GM23338 (cell line): ENCODE results near the gene VEPH1. TPM values are rescaled to one million over a fixed set of nuclear protein-coding genes. Genes with fewer than 3 reads are reported as not detected.

Source experiments
- ATAC-seq: fragments of 200-7000 bp; cut with Tn5 transposase; 3 replicates; pipeline ENCODE4 v1.9.1; 2020
- DNase-seq: peaks from one replicate; pipeline ENCODE4 v3.0.0-alpha.2; 2015; ENCODE audit warnings: low spot score
- H2AFZ ChIP-seq: fragments of 200-600 bp; sonication (generic); 2 replicates; pipeline ENCODE4 v1.8.0; 2016; ENCODE audit warnings: antibody characterized with exemption, mild to moderate bottlenecking, moderate library complexity
- H3F3A ChIP-seq: fragments of 200-600 bp; sonication (generic); replicated peaks from 2 replicates; pipeline ENCODE4 v1.8.0; 2017; ENCODE audit warnings: antibody characterized with exemption, mixed run types, low read depth
- H3K27ac ChIP-seq: fragments of 200-600 bp; sonication (generic); 2 replicates; pipeline ENCODE4 v1.6.1; 2016; ENCODE audit warnings: low read depth
- H3K27me3 ChIP-seq: fragments of 200-600 bp; sonication (generic); 2 replicates; pipeline ENCODE4 v1.8.0; 2016; ENCODE audit warnings: mild to moderate bottlenecking, mixed run types, moderate library complexity; ENCODE audit not compliant: insufficient read depth
- H3K36me3 ChIP-seq: fragments of 200-600 bp; sonication (generic); 2 replicates; pipeline ENCODE4 v1.8.0; 2016; ENCODE audit warnings: mild to moderate bottlenecking; ENCODE audit not compliant: insufficient read depth
- H3K4me1 ChIP-seq: fragments of 200-600 bp; sonication (generic); 2 replicates; pipeline ENCODE4 v1.8.0; 2016; ENCODE audit warnings: mild to moderate bottlenecking, moderate library complexity; ENCODE audit not compliant: insufficient read depth
- H3K4me2 ChIP-seq: fragments of 200-600 bp; sonication (generic); 2 replicates; pipeline ENCODE4 v1.7.1; 2017; ENCODE audit warnings: mixed run types
- H3K4me3 ChIP-seq: fragments of 200-600 bp; sonication (generic); 2 replicates; pipeline ENCODE4 v1.6.1; 2016; ENCODE audit warnings: mixed run types
- H3K79me2 ChIP-seq: fragments of 200-600 bp; sonication (generic); replicated peaks from 2 replicates; pipeline ENCODE4 v1.8.0; 2017; ENCODE audit warnings: mild to moderate bottlenecking; ENCODE audit not compliant: insufficient read depth
- H3K9me2 ChIP-seq: fragments of 200-600 bp; sonication (generic); 2 replicates; pipeline ENCODE4 v1.8.0; 2017; ENCODE audit not compliant: insufficient read depth
- H4K20me1 ChIP-seq: fragments of 200-600 bp; sonication (generic); replicated peaks from 2 replicates; pipeline ENCODE4 v1.8.0; 2017; ENCODE audit warnings: mild to moderate bottlenecking; ENCODE audit not compliant: insufficient read depth
- H3K27ac Mint-ChIP-seq: 2 replicates; pipeline ENCODE4 v1.8.0; 2020; ENCODE audit warnings: inconsistent platforms, mild to moderate bottlenecking, moderate library complexity, mixed read lengths
- H3K27me3 Mint-ChIP-seq: 3 replicates; pipeline ENCODE4 v1.8.0; 2022; ENCODE audit warnings: low read depth, mild to moderate bottlenecking, moderate library complexity, mixed read lengths, inconsistent platforms; ENCODE audit not compliant: insufficient read depth, poor library complexity
- H3K36me3 Mint-ChIP-seq: 3 replicates; pipeline ENCODE4 v1.8.0; 2021; ENCODE audit warnings: low read depth, mild to moderate bottlenecking, inconsistent platforms, moderate library complexity, mixed read lengths
- H3K4me1 Mint-ChIP-seq: 3 replicates; pipeline ENCODE4 v1.8.0; 2020; ENCODE audit warnings: mild to moderate bottlenecking, inconsistent platforms, mixed read lengths
- H3K4me3 Mint-ChIP-seq: 3 replicates; pipeline ENCODE4 v1.8.0; 2021; ENCODE audit warnings: moderate library complexity, mild to moderate bottlenecking, inconsistent platforms, mixed read lengths
- H3K9me3 Mint-ChIP-seq: 3 replicates; pipeline ENCODE4 v1.8.0; 2020; ENCODE audit warnings: moderate library complexity, mild to moderate bottlenecking, inconsistent platforms, mixed read lengths
- CREB1 ChIP-seq: fragments of 250-450 bp; sonication (Bioruptor Pico); IDR thresholded peaks from 2 replicates; pipeline ENCODE4 v1.5.0; 2020; ENCODE audit warnings: low read depth, mild to moderate bottlenecking, moderate library complexity
- EZH2 ChIP-seq: fragments of 200-600 bp; sonication (generic); IDR thresholded peaks from one replicate; pipeline ENCODE4 v1.8.0; 2017; ENCODE audit warnings: antibody characterized with exemption, mild to moderate bottlenecking, low read depth; ENCODE audit not compliant: unreplicated experiment
- JUNB ChIP-seq: IDR thresholded peaks from one replicate; pipeline ENCODE4 v1.6.1; 2016; ENCODE audit warnings: antibody characterized with exemption; ENCODE audit not compliant: unreplicated experiment
- POLR2AphosphoS5 ChIP-seq: IDR thresholded peaks from 2 replicates; pipeline ENCODE4 v1.6.1; 2016; ENCODE audit warnings: antibody characterized with exemption, low read depth
- STAT1 ChIP-seq: IDR thresholded peaks from one replicate; pipeline ENCODE4 v1.6.1; 2016; ENCODE audit warnings: antibody characterized with exemption; ENCODE audit not compliant: unreplicated experiment
- ZNF114 ChIP-seq: fragments of 250-450 bp; sonication (Bioruptor Pico); IDR thresholded peaks from 2 replicates; pipeline ENCODE4 v1.5.0; 2020; ENCODE audit warnings: mild to moderate bottlenecking, moderate library complexity
- polyA plus RNA-seq: library from polyadenylated mRNA; unstranded; fragments of >200 nt; fragmentation: Nextera tagmentation; extraction: Ambion mirVana; gene quantifications from 2 replicates; pipeline ENCODE4 v1.2.1, GENCODE V29; 2016
- total RNA-seq: library from RNA; depleted of rRNA; stranded (reverse); fragments of >200 nt; shearing (Covaris generic); gene quantifications from 2 replicates; pipeline ENCODE4 v1.2.3, GENCODE V29; 2014
- TF ChIP-seq, protein P1 (sequence below): fragments of 250-450 bp; sonication (Bioruptor Pico); IDR thresholded peaks from 2 replicates; pipeline ENCODE4 v1.5.0; 2020; ENCODE audit warnings: mild to moderate bottlenecking, moderate library complexity
- TF ChIP-seq, protein P2 (sequence below): IDR thresholded peaks from 2 replicates; pipeline ENCODE4 v1.6.1; 2016; ENCODE audit warnings: antibody characterized with exemption
- TF ChIP-seq, protein P3 (sequence below): IDR thresholded peaks from one replicate; pipeline ENCODE4 v1.6.1; 2018; ENCODE audit warnings: antibody characterized with exemption; ENCODE audit not compliant: unreplicated experiment
- TF ChIP-seq, protein P4 (sequence below), 2 experiments: fragments of 200-600 bp in 1 of 2; sonication (generic) in 1 of 2; conservative IDR thresholded peaks; 2 replicates each; pipeline versions ENCODE4 v1.5.1 to v1.6.1; 2016 to 2017; ENCODE audit warnings: antibody characterized with exemption in 2 of 2, low read depth in 2 of 2, mild to moderate bottlenecking in 2 of 2, moderate library complexity in 1 of 2

The VEPH1 gene
- total and polyA plus RNA-seq, 2 experiments from 2014 or later = 15.4 to 33.8 TPM

DNA sequence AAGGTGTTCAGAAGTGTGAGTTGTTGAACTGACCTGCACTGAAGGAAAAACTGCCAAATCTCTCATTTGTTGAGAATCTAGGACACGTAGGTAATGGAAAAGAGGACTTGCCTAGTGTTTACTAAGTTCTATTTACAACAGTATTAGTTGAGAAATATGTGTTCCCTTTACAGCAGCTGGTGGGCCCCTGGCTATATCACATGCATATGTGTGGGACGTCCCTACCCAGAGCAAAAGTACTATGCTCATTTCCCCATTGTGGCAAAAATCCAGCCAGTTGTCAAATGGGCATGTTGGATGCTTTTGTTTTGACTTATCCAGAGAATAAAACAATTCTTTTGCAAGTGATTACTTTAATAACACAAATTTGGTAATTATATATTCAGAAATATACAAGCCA lies 179.9 kb downstream of the VEPH1 start (continued):
- TF ChIP-seq, protein P1, sequence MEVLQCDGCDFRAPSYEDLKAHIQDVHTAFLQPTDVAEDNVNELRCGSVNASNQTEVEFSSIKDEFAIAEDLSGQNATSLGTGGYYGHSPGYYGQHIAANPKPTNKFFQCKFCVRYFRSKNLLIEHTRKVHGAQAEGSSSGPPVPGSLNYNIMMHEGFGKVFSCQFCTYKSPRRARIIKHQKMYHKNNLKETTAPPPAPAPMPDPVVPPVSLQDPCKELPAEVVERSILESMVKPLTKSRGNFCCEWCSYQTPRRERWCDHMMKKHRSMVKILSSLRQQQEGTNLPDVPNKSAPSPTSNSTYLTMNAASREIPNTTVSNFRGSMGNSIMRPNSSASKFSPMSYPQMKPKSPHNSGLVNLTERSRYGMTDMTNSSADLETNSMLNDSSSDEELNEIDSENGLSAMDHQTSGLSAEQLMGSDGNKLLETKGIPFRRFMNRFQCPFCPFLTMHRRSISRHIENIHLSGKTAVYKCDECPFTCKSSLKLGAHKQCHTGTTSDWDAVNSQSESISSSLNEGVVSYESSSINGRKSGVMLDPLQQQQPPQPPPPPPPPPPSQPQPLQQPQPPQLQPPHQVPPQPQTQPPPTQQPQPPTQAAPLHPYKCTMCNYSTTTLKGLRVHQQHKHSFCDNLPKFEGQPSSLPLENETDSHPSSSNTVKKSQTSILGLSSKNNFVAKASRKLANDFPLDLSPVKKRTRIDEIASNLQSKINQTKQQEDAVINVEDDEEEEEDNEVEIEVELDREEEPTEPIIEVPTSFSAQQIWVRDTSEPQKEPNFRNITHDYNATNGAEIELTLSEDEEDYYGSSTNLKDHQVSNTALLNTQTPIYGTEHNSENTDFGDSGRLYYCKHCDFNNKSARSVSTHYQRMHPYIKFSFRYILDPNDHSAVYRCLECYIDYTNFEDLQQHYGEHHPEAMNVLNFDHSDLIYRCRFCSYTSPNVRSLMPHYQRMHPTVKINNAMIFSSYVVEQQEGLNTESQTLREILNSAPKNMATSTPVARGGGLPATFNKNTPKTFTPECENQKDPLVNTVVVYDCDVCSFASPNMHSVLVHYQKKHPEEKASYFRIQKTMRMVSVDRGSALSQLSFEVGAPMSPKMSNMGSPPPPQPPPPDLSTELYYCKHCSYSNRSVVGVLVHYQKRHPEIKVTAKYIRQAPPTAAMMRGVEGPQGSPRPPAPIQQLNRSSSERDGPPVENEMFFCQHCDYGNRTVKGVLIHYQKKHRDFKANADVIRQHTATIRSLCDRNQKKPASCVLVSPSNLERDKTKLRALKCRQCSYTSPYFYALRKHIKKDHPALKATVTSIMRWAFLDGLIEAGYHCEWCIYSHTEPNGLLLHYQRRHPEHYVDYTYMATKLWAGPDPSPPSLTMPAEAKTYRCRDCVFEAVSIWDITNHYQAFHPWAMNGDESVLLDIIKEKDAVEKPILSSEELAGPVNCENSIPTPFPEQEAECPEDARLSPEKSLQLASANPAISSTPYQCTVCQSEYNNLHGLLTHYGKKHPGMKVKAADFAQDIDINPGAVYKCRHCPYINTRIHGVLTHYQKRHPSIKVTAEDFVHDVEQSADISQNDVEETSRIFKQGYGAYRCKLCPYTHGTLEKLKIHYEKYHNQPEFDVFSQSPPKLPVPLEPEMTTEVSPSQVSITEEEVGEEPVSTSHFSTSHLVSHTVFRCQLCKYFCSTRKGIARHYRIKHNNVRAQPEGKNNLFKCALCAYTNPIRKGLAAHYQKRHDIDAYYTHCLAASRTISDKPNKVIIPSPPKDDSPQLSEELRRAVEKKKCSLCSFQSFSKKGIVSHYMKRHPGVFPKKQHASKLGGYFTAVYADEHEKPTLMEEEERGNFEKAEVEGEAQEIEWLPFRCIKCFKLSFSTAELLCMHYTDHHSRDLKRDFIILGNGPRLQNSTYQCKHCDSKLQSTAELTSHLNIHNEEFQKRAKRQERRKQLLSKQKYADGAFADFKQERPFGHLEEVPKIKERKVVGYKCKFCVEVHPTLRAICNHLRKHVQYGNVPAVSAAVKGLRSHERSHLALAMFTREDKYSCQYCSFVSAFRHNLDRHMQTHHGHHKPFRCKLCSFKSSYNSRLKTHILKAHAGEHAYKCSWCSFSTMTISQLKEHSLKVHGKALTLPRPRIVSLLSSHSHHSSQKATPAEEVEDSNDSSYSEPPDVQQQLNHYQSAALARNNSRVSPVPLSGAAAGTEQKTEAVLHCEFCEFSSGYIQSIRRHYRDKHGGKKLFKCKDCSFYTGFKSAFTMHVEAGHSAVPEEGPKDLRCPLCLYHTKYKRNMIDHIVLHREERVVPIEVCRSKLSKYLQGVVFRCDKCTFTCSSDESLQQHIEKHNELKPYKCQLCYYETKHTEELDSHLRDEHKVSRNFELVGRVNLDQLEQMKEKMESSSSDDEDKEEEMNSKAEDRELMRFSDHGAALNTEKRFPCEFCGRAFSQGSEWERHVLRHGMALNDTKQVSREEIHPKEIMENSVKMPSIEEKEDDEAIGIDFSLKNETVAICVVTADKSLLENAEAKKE (CRISPR knock-in tag) = no peak
- TF ChIP-seq, protein P2, sequence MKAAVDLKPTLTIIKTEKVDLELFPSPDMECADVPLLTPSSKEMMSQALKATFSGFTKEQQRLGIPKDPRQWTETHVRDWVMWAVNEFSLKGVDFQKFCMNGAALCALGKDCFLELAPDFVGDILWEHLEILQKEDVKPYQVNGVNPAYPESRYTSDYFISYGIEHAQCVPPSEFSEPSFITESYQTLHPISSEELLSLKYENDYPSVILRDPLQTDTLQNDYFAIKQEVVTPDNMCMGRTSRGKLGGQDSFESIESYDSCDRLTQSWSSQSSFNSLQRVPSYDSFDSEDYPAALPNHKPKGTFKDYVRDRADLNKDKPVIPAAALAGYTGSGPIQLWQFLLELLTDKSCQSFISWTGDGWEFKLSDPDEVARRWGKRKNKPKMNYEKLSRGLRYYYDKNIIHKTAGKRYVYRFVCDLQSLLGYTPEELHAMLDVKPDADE = no peak
- TF ChIP-seq POLR2AphosphoS5 = no peak
- no peak for TF ChIP-seq CREB1
- TF ChIP-seq ZNF114 (CRISPR knock-in tag) = no peak

- Mint-ChIP-seq H3K27ac (no peak overlapping the region), H3K9me3 (no peaks in the 10 kb centered on the region), H3K27me3 (no peaks in the 10 kb centered on the region), H3K4me1 (peaks cover 9% of the 10 kb centered on the region), H3K36me3 (no peaks in the 10 kb centered on the region), H3K4me3 (no peak overlapping the region)
- Histone ChIP-seq H3K79me2 (no peaks in the 10 kb centered on the region), H3F3A (no peaks in the 10 kb centered on the region), H3K27me3 (no peaks in the 10 kb centered on the region), H3K4me1 (peaks cover 6% of the 10 kb centered on the region), H2AFZ (no peak overlapping the region), H3K36me3 (no peaks in the 10 kb centered on the region), H3K9me2 (no peaks in the 10 kb centered on the region), H4K20me1 (no peaks in the 10 kb centered on the region), H3K4me2 (no peak overlapping the region), H3K27ac (no peak overlapping the region), H3K4me3 (no peak overlapping the region)
- ATAC-seq (no peak), DNase-seq (no peak)
- TF ChIP-seq, protein P3, sequence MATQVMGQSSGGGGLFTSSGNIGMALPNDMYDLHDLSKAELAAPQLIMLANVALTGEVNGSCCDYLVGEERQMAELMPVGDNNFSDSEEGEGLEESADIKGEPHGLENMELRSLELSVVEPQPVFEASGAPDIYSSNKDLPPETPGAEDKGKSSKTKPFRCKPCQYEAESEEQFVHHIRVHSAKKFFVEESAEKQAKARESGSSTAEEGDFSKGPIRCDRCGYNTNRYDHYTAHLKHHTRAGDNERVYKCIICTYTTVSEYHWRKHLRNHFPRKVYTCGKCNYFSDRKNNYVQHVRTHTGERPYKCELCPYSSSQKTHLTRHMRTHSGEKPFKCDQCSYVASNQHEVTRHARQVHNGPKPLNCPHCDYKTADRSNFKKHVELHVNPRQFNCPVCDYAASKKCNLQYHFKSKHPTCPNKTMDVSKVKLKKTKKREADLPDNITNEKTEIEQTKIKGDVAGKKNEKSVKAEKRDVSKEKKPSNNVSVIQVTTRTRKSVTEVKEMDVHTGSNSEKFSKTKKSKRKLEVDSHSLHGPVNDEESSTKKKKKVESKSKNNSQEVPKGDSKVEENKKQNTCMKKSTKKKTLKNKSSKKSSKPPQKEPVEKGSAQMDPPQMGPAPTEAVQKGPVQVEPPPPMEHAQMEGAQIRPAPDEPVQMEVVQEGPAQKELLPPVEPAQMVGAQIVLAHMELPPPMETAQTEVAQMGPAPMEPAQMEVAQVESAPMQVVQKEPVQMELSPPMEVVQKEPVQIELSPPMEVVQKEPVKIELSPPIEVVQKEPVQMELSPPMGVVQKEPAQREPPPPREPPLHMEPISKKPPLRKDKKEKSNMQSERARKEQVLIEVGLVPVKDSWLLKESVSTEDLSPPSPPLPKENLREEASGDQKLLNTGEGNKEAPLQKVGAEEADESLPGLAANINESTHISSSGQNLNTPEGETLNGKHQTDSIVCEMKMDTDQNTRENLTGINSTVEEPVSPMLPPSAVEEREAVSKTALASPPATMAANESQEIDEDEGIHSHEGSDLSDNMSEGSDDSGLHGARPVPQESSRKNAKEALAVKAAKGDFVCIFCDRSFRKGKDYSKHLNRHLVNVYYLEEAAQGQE = no peak
- no peak for TF ChIP-seq JUNB
- TF ChIP-seq POLR2AphosphoS5 = no peak
- TF ChIP-seq, protein P4, sequence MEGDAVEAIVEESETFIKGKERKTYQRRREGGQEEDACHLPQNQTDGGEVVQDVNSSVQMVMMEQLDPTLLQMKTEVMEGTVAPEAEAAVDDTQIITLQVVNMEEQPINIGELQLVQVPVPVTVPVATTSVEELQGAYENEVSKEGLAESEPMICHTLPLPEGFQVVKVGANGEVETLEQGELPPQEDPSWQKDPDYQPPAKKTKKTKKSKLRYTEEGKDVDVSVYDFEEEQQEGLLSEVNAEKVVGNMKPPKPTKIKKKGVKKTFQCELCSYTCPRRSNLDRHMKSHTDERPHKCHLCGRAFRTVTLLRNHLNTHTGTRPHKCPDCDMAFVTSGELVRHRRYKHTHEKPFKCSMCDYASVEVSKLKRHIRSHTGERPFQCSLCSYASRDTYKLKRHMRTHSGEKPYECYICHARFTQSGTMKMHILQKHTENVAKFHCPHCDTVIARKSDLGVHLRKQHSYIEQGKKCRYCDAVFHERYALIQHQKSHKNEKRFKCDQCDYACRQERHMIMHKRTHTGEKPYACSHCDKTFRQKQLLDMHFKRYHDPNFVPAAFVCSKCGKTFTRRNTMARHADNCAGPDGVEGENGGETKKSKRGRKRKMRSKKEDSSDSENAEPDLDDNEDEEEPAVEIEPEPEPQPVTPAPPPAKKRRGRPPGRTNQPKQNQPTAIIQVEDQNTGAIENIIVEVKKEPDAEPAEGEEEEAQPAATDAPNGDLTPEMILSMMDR (conservative IDR thresholded peaks at IDR 0.05; ENCODE audit: low read depth in 2 of 2) = no peak
- TF ChIP-seq STAT1 = no peak
- TF ChIP-seq ZNF114 (CRISPR knock-in tag) = no peak
- no peak for TF ChIP-seq EZH2
These were observed 183.5 kb downstream of the VEPH1 start for GRCh38 chr3:157319672-157320071.
